NCI-H1436 (cell line): ENCODE measurements around the gene SWT1.
"Not testable (repeated sequence)": the region's sequence is repeated elsewhere in the genome, so short reads cannot be mapped to it uniquely, and the experiment has no call there.

Experiments used
- DNase-seq: peaks from one replicate; lab custom pipeline; 2025; lab: John Stamatoyannopoulos, UW

SWT1 gene

GRCh38 chr1:185291652-185292051 lies 134.7 kb downstream of the SWT1 start:
- DNase-seq = no peak

DNA sequence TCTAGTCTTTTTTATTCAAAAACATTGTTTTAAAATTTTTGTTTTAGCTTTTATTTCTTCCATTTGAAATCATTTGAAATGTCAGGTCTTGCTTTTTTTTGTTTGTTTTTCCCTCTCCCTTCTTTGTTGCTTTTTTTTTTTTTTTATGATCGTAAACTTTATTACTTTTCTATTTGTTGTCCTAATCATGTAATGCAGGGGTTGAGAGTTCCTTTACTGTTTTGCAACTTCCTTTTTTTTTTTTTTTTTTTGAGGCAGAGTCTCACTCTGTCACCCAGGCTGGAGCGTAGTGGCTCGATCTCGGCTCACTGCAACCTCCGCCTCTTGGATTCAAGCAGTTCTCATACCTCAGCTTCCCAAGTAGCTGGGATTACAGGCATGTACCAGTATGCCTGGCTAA lies 135.3 kb downstream of the SWT1 start:
- no peak for DNase-seq

- DNase-seq = no peak
These were observed 137.1 kb downstream of the SWT1 start for GRCh38 chr1:185293967-185294542.

GRCh38 chr1:185295091-185295490 lies 138.1 kb downstream of the SWT1 start:
- DNase-seq = no peak

- DNase-seq = no peak
These were observed 141.0 kb downstream of the SWT1 start for GRCh38 chr1:185297982-185298381.

DNA sequence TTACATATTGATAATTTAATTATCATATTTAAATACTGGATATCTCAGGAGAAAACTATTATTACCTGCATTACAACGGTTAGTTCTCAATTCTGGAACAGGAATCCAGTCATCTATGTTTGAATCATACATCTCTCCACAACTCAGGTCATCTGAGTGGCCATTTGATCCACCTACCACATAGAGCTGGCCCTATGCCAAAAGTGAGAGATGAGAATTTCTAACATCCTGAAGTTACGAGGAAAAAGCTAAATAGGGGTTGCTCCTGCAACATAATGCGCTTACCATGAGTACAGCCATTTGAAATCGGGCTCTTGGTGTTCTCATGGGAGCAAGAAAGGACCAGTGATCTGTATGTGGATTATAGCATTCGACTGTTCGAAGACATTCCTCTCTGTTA lies 143.2 kb downstream of the SWT1 start:
- no peak for DNase-seq

DNA sequence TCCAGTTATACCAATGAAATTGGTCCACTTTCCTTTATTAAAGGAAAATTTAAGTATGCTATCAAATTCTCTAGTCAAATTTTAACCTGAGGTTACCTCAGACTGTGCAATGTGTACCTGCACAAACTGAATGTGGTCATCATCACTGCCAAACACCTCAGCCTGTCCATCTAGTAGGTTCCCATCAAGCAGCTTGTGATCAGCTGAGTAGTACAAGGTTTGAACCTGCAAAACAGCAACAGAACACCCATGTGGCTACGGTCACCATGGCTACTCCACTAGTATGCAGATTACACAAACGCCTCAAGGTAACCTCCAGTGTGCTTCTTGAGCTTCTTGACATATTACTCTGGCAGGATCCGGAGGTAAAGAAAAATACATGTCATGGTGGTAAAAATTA lies 148.5 kb downstream of the SWT1 start:
- no peak for DNase-seq

- no peak for DNase-seq
These were observed 151.2 kb downstream of the SWT1 start for GRCh38 chr1:185308126-185308525.

DNA sequence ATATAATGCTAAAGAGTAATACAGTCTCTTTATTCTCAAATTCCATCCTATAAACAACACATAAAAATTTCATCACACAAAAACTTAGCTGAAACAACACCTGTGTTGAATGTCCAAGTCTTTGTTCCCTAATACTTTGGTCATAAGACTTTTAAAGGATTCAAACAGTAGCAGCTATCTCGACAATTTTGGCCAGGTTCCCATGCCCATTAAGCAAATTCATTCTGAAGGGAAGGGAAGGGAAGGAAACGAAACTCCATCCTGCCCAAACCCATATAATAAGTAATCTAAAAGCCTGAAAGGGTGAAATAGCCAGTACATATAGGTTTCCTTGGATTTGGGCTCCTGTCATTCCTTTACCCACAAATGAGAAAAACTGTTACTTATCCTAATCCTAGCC lies 152.6 kb downstream of the SWT1 start:
- no peak for DNase-seq

GRCh38 chr1:185311589-185312225 lies 154.7 kb downstream of the SWT1 start:
- DNase-seq = no peak

GRCh38 chr1:185312361-185313138 lies 155.6 kb downstream of the SWT1 start:
- no peak for DNase-seq

- DNase-seq = no peak
These were observed 157.4 kb downstream of the SWT1 start for GRCh38 chr1:185314411-185314810.

- DNase-seq = no peak
These were observed 158.6 kb downstream of the SWT1 start for GRCh38 chr1:185315445-185316071.

DNA sequence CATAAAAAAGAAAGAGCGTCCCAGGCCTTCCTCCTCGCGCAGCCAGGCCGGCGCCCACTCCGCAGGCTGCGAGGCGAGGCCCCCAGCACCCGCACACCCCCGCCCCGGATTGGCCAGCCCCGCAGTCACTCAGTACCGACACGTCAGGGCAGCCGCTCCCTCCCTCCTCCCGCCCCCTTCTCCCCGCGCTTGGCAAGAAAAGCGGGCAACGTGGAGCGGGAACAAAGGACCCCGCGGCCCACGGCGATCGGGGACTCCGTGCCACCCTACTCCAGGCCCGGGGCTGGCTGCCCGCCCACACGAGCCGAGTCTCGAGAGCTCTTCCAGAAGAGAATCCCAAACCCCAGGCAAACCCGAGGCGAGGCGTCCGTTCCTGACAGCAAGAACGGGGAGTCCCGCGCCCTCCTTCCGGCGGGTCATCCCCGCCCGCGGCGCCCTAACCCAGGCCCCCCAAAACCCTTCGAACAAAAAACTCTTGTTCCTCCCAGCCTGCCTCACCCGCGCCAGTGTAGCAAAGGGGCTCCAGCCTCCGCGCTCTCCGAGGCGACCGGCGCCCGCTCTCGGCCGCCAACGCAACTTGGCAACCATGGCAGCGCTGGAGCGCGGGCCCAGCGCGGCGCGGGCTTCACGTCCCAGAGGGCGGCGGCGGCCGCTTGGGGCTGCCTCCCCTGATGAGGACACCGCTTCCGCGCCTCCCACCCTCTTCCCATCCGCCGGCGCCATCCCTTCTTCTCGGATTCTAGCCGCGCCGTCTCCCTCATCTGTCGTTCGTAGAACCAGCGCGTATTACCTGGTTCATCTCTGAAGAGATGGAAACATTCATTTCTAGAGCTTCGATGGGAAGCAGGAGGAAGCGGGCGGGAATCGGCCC lies 159.4 kb downstream of the SWT1 start:
- peak; percentile 90 for DNase-seq

GRCh38 chr1:185317034-185317885 lies 160.3 kb downstream of the SWT1 start, which contains the start of gene IVNS1ABP:
IVNS1ABP (minus strand) TSS chr1:185317243; CDS start chr1:185309493, 7,750 bp downstream.
- DNase-seq = peak; percentile 95

- DNase-seq = peak; percentile 16
These were observed 160.9 kb downstream of the SWT1 start for GRCh38 chr1:185317886-185318310.

GRCh38 chr1:185318431-185319138 lies 161.6 kb downstream of the SWT1 start:
- no peak for DNase-seq

DNA sequence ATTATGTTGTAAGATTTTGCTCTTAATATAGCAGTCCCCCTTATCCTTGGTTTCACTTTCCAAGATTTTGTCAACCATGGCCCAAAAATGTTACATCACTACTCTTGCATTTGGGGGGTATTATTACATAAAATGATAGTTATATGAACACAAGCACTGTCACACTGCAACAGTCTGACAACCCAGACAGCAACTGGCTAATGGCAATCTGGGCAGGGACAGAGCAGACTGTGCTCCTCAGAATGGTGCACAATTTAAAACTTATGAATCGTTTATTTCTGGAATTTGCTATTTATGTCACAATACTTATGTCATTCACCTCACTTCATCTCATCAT lies 162.1 kb downstream of the SWT1 start:
- DNase-seq = no peak

DNA sequence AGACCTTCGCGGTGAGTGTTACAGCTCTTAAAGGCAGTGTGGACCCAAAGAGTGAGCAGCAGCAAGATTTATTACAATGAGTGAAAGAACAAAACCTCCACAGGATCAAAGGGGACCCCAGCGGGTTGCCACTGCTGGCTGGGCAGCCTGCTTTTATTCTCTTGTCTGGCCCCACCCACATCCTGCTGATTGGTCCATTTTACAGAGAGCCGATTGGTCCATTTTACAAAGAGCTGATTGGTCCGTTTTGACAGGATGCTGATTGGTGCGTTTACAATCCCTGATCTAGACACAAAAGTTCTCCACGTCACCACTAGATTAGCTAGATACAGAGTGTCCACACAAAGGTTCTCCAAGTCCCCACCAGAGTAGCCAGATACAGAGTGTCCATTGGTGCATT lies 164.1 kb downstream of the SWT1 start:
- not testable (repeated sequence) for DNase-seq

GRCh38 chr1:185321653-185322221 lies 164.8 kb downstream of the SWT1 start:
- not testable (repeated sequence) for DNase-seq
